ENCODE data around the gene RABGAP1L. TPM values are rescaled to one million over a fixed set of nuclear protein-coding genes. Genes with fewer than 3 reads are reported as not detected.
A peak's percentile ranks its signal among the peaks of the same experiment; 100 is the strongest.

The RABGAP1L gene
- total and polyA plus RNA-seq, 2 of the 4 experiments (the other 2 are of a cell fraction) = 7.9 to 26.7 TPM

GRCh38 chr1:174818951-174819350 is 659.6 kb downstream of the RABGAP1L start:
- Histone ChIP-seq H3K9me3 (ENCODE audit: control insufficient read depth, insufficient read depth, low read length) (no peaks in the 10 kb centered on the region), H3K4me1 (ENCODE audit: control insufficient read depth, insufficient read depth, low read length) (peaks cover 4% of the 10 kb centered on the region; the same call in 1 of the 2 replicates), H2AFZ (replicated peaks; ENCODE audit: low read length, poor library complexity) (no peak overlapping the region), H3K56ac (ENCODE audit: extremely low read depth, insufficient read depth, low read length) (no peak overlapping the region), H4K20me1 (ENCODE audit: insufficient read depth, low read length) (no peaks in the 10 kb centered on the region), H3K27me3 (ENCODE audit: control insufficient read depth, insufficient read depth, low read length) (no peaks in the 10 kb centered on the region), H2BK120ac (ENCODE audit: low read depth, low read length) (no peak overlapping the region), H2BK15ac (ENCODE audit: low read depth, low read length) (no peak overlapping the region), H3K79me1 (ENCODE audit: low read depth in 1 of 2, low read length in 2 of 2) (no peaks in the 10 kb centered on the region), H3K4ac (ENCODE audit: low read depth, low read length) (no peak overlapping the region), H3K4me3 (ENCODE audit: insufficient read depth, low read depth, low read length) (no peak overlapping the region), H2BK20ac (ENCODE audit: low read depth, low read length) (no peak overlapping the region), H4K5ac (ENCODE audit: low read depth, low read length) (no peak overlapping the region), H2BK5ac (ENCODE audit: low read depth, low read length, poor library complexity, severe bottlenecking) (no peak overlapping the region), H3K36me3 (ENCODE audit: control insufficient read depth, insufficient read depth, low read length) (no peaks in the 10 kb centered on the region), H3K14ac (replicated peaks; ENCODE audit: low read depth, low read length) (no peak overlapping the region), H3K9me1 (ENCODE audit: insufficient read depth, low read length) (no peaks in the 10 kb centered on the region), H3K23ac (ENCODE audit: low read depth, low read length) (no peak overlapping the region), H2AK9ac (replicated peaks; ENCODE audit: low read depth, low read length, poor library complexity) (no peak overlapping the region), H3K27ac (ENCODE audit: insufficient read depth, low read length) (no peak overlapping the region), H4K91ac (ENCODE audit: insufficient read depth, low read depth, low read length) (no peak overlapping the region), H4K8ac (ENCODE audit: low read depth in 2 of 2, low read length in 2 of 2) (no peak overlapping the region), H3K18ac (ENCODE audit: low read depth, low read length) (no peak overlapping the region), H3K4me2 (ENCODE audit: low read depth, low read length) (no peak overlapping the region), H3K9ac (ENCODE audit: low read depth, low read length) (no peak overlapping the region), H2AK5ac (ENCODE audit: low read depth, low read length) (no peak overlapping the region)
- no TSS peak for BruUV-seq (replicated peaks)
- no peak; the same call in 1 of the 2 replicates for ATAC-seq (ENCODE audit: low read depth)
- ChIA-PET POLR2A (ENCODE audit: unreplicated experiment) (no interaction called here), CTCF (interaction anchor here (0.6 kb wide), 2 partner anchors 145 to 1571 kb away, joined by 3 to 4 read pairs; no protein-coding TSS in a partner anchor)
- WGBS, 2 experiments (ENCODE audit: extremely low coverage in 2 of 2, insufficient read length in 1 of 2) = 40% methylated on average over 1 of the region's 1 CpG; no CpG with 5 or more reads in 1 of the 2 experiments
- TF ChIP-seq BHLHE40 (IDR thresholded peaks at IDR 0.05; ENCODE audit: low read depth, low read length) (0 out of 2 replicates have a peak, but pooled peaks have one; percentile 7), USF2 (IDR thresholded peaks at IDR 0.05; ENCODE audit: low read depth, low read length) (no peak)
- intact Hi-C loops (cut with micrococcal nuclease) (no loop called here), dilution Hi-C loops (cut with HindIII; ENCODE audit: low sequenced_read_pairs, unreplicated experiment) (no loop called here), in situ Hi-C loops (cut with MboI; ENCODE audit: low sequenced_read_pairs) (no loop called here)
- peak; percentile 41 for DNase-seq
